Measurements from ENCODE around the gene VEGFC. TPM values are rescaled to one million over a fixed set of nuclear protein-coding genes. Genes with fewer than 3 reads are reported as not detected.

The VEGFC gene
- polyA plus RNA-seq, 1 of the 3 experiments (the other 2 are of a cell fraction): 81.9 TPM

GRCh38 chr4:176753049-176753448, 39.7 kb downstream of the VEGFC start:
- H3K9ac ChIP-seq: no peak overlapping the region; the same call in 1 of the 2 replicates
- H3K9me3 ChIP-seq: no peaks in the 10 kb centered on the region
- H3K27ac ChIP-seq (ENCODE audit: low read depth in 2 of 2, low read length in 1 of 2): peak overlapping the region; percentile 73 to 82; a peak in 3 of 4 replicates

More at GRCh38 chr4:176753049-176753448, 39.7 kb downstream of the VEGFC start:
- H3K36me3 ChIP-seq (replicated peaks in 1 of 2; ENCODE audit: control insufficient read depth in 1 of 2, insufficient read depth in 2 of 2, low read length in 1 of 2): peaks cover 0 to 38% of the 10 kb centered on the region in 2 experiments
- CTCF ChIA-PET: no interaction called here
- 27% methylated on average over 3 of the region's 3 CpGs for WGBS (ENCODE audit: low lambda C conversion rate)
- H3K79me2 ChIP-seq (ENCODE audit: insufficient read depth): peaks cover 100% of the 10 kb centered on the region
- H3K9me2 ChIP-seq: no peaks in the 10 kb centered on the region
- no peak overlapping the region for H2AFZ ChIP-seq (ENCODE audit: low read depth)
- H3K27me3 ChIP-seq (ENCODE audit: insufficient read depth): no peaks in the 10 kb centered on the region
- TF ChIP-seq EP300 (IDR thresholded peaks at IDR 0.05; ENCODE audit: borderline replicate concordance in 1 of 2, low read depth in 1 of 2, low read length in 1 of 2): peak; percentile 31 to 84; a peak in 1 of 4 replicates
- TF ChIP-seq JUND (IDR thresholded peaks at IDR 0.05): peak; percentile 93
- TF ChIP-seq PBX3 (IDR thresholded peaks at IDR 0.05): peak; percentile 82
- TF ChIP-seq YY1 (IDR thresholded peaks at IDR 0.05; ENCODE audit: low read depth): no peak
- peak; percentile 35; the same call in 1 of the 2 replicates for TF ChIP-seq ELF1 (IDR thresholded peaks at IDR 0.05)
- TF ChIP-seq POLR2AphosphoS5 (IDR thresholded peaks at IDR 0.05; ENCODE audit: low read depth, low read length): peak; percentile 90
- peak; percentile 59; the same call in 1 of the 2 replicates for TF ChIP-seq SIN3A (IDR thresholded peaks at IDR 0.05; ENCODE audit: borderline replicate concordance, low read depth, low read length)
- peak; percentile 74 for TF ChIP-seq FOSL2 (IDR thresholded peaks at IDR 0.05; ENCODE audit: borderline replicate concordance, low read depth)
- TF ChIP-seq USF2 (IDR thresholded peaks at IDR 0.05; ENCODE audit: borderline replicate concordance, low read depth, low read length): no peak
- peak; percentile 61; the same call in 1 of the 2 replicates for TF ChIP-seq RXRA (IDR thresholded peaks at IDR 0.05; ENCODE audit: borderline replicate concordance, low read depth)
- TF ChIP-seq MAX (IDR thresholded peaks at IDR 0.05; ENCODE audit: low read depth): 0 out of 2 replicates have a peak, but pooled peaks have one; percentile 36
- TF ChIP-seq NRF1 (IDR thresholded peaks at IDR 0.05; ENCODE audit: low read depth, low read length): no peak
- peak; percentile 89 for TF ChIP-seq TEAD4 (IDR thresholded peaks at IDR 0.05; ENCODE audit: borderline replicate concordance, insufficient read depth)
- TF ChIP-seq MEF2A (IDR thresholded peaks at IDR 0.05; ENCODE audit: borderline replicate concordance, low read depth): peak; percentile 63; the same call in 1 of the 2 replicates
- no peak for TF ChIP-seq SMC3 (IDR thresholded peaks at IDR 0.05; ENCODE audit: low read depth, low read length)
- peak; percentile 99 for TF ChIP-seq TCF12 (IDR thresholded peaks at IDR 0.05)
- peak; percentile 57; the same call in 1 of the 2 replicates for TF ChIP-seq REST (IDR thresholded peaks at IDR 0.05; ENCODE audit: low read depth, low read length)
- TF ChIP-seq FOXM1 (IDR thresholded peaks at IDR 0.05; ENCODE audit: low read depth): peak; percentile 53; the same call in 1 of the 2 replicates
- TF ChIP-seq TAF1 (IDR thresholded peaks at IDR 0.05; ENCODE audit: borderline replicate concordance, low read depth, low read length): peak; percentile 49
- TF ChIP-seq NFIC (IDR thresholded peaks at IDR 0.05; ENCODE audit: borderline replicate concordance): peak; percentile 71
- no peak for TF ChIP-seq FOXJ3 (CRISPR knock-in tag; IDR thresholded peaks at IDR 0.05)
- no peak for TF ChIP-seq USF1 (IDR thresholded peaks at IDR 0.05; ENCODE audit: borderline replicate concordance, low read depth)
- DNase-seq: no peak
- H4K20me1 ChIP-seq (ENCODE audit: insufficient read depth): peaks cover 92% of the 10 kb centered on the region
- POLR2A ChIA-PET: no interaction called here
- peak overlapping the region; percentile 23 for H3K4me2 ChIP-seq
- peaks cover 67% of the 10 kb centered on the region for H3F3A ChIP-seq (replicated peaks; ENCODE audit: insufficient read depth)
- peaks cover 0 to 24% of the 10 kb centered on the region in 2 experiments; a peak in 3 of 4 replicates for H3K4me1 ChIP-seq (ENCODE audit: control insufficient read depth in 1 of 2, insufficient read depth in 2 of 2, low read depth in 1 of 2, low read length in 1 of 2)
- H3K4me3 ChIP-seq (ENCODE audit: low read depth in 2 of 2, low read length in 1 of 2): no peak overlapping the region; a peak in 1 of 4 replicates

Measured in SK-N-SH (cell line).